Measurements from ENCODE around the gene NDUFV3. TPM values are rescaled to one million over a fixed set of nuclear protein-coding genes. Genes with fewer than 3 reads are reported as not detected.
"Not testable (repeated sequence)": the region's sequence is repeated elsewhere in the genome, so short reads cannot be mapped to it uniquely, and the experiment has no call there.

The NDUFV3 gene
- polyA plus RNA-seq, 3 donors: 36.9 to 39.7 (median 39.6) TPM

DNA sequence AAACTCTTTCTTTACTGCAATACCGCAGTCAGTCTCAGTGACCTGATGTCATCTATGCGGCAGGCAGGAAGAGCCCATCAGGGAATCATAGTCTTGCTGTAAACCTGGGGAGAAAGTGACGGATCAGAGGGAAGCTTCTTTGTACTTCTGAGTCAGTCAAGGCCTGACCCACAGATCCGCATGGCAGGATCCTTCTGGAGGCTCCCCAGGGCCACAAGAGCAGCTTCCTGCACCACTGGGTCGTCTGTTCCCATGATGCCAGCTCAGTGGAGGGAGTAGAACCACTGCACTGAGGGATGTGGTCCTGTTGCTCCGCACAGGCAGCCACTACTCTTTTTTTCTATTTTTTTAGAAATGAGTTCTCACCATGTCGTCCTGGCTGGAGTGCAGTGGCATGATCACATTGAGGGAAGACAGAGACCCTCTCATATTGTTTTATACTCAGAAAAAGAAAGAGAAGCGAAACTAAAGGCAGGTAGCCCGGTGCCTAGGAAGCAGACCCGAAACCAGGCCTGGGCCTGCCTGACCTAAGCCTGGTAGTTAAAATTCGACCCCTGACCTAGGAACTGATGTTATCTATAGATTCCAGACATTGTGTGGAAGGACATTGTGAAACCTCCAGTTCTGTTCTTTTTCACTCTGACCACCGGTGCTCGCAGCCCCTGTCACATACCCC is 38.6 kb downstream of the NDUFV3 start:
- no peak for DNase-seq (ENCODE audit: low read depth in 3 of 3, low spot score in 2 of 3)

DNA sequence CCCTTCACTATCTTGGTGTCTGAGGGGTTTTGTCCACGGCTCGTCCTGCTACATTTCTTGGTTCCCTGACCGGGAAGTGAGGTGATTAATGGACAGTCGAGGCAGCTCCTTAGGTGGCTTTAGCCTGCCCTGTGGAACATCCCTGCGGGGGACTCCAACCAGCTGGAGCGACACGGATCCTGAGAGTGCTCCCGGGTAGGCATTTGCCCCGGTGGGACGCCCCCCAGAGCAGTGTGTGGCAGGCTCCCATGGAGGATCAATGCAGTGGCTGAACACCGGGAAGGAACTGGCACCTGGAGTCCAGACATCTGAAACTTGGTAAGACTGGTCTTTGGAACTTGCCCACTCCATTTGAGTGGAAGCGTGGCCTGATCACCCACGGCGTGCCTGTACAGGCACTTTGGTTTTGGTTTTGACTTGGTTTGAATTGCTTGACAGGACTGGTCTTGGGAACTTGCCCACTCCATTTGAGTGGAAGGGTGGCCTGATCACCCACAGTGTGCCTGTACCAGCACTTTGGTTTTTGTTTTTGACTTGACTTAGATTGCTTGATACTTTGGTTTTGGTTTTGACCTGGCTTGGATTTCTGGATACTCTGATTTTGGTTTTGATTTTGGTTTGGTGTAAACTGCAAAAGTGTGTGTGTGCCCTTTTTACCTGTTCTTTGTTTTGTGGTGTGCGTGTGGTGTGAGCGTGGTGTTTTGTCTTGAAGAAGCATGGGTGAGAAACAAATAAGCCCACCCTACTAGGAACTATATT is 39.4 kb downstream of the NDUFV3 start:
- DNase-seq (ENCODE audit: low read depth in 3 of 3, low spot score in 2 of 3): not testable (repeated sequence)

DNA sequence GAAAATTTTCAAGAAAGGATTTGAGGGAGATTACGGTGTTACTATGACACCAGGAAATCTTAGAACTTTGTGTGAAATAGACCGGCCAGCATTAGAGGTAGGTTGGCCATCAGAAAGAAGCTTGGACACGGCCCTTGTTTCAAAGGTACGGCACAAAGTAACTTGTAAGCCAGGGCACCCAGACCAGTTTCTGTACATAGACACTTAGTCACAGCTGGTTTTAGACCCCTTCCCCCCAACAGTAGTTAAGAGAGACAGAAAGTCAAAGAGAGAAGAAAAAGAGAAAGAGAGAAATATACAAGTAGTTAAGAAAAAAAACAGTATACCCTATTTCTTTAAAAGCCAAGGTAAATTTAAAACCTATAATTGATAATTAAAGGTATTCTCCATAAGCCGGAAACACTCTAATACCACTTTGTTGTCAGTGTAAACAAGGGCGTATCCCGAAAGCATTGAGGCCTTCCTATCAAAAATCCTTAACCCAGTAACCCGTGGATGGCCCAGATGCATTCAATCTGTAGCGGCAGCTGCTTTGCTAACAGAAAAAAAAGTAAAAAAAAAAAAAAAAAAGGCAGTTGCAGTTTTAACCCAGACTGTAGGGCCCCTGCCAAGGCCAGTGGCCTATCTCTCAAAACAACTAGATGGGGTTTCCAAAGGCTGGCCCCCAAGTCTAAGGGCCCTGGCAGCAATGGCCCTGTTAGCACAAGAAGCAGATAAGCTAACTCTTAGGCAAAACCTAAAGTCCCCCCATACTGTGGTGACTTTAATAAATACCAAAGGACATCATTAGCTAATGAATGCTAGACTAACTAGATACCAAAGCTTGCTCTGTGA is 40.2 kb downstream of the NDUFV3 start:
- not testable (repeated sequence) for DNase-seq (ENCODE audit: low read depth in 3 of 3, low spot score in 2 of 3)

GRCh38 chr21:42933973-42934372 is 40.9 kb downstream of the NDUFV3 start:
- DNase-seq (ENCODE audit: low read depth in 3 of 3, low spot score in 2 of 3): not testable (repeated sequence)

GRCh38 chr21:42936360-42936759 is 43.3 kb downstream of the NDUFV3 start:
- DNase-seq (ENCODE audit: low read depth in 3 of 3, low spot score in 2 of 3): not testable (repeated sequence)

- not testable (repeated sequence) for DNase-seq (ENCODE audit: low read depth in 3 of 3, low spot score in 2 of 3)
These were observed 44.2 kb downstream of the NDUFV3 start for GRCh38 chr21:42937034-42937940.

GRCh38 chr21:42937960-42938605 is 45.0 kb downstream of the NDUFV3 start:
- no peak for DNase-seq (ENCODE audit: low read depth in 3 of 3, low spot score in 2 of 3)

GRCh38 chr21:42938606-42938995 is 45.5 kb downstream of the NDUFV3 start:
- not testable (repeated sequence) for DNase-seq (ENCODE audit: low read depth in 3 of 3, low spot score in 2 of 3)

GRCh38 chr21:42939582-42940413 is 46.7 kb downstream of the NDUFV3 start:
- peak; percentile 36 to 71 (median 67) for DNase-seq (ENCODE audit: low read depth in 3 of 3, low spot score in 2 of 3)

DNA sequence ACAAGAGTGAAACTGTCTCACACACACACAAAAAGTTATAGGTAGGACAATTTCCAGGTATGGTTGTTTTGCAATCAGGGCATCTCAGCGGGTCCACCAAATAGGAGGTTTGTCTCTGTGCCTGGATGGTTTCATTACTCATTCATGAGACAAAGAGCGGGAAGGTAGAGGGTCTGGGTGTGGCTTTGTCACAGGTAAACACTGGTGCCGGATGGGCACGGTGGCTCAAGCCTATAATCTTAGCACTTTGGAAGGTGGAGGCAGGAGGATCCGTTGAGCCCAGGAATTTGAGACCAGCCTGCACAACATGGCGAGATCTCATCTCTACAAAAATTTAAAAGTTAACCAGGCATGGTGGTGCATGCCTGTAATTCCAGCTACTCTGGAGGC is 48.6 kb downstream of the NDUFV3 start:
- no peak for DNase-seq (ENCODE audit: low read depth in 3 of 3, low spot score in 2 of 3)

GRCh38 chr21:42942244-42942643 is 49.1 kb downstream of the NDUFV3 start:
- no peak for DNase-seq (ENCODE audit: low read depth in 3 of 3, low spot score in 2 of 3)

DNA sequence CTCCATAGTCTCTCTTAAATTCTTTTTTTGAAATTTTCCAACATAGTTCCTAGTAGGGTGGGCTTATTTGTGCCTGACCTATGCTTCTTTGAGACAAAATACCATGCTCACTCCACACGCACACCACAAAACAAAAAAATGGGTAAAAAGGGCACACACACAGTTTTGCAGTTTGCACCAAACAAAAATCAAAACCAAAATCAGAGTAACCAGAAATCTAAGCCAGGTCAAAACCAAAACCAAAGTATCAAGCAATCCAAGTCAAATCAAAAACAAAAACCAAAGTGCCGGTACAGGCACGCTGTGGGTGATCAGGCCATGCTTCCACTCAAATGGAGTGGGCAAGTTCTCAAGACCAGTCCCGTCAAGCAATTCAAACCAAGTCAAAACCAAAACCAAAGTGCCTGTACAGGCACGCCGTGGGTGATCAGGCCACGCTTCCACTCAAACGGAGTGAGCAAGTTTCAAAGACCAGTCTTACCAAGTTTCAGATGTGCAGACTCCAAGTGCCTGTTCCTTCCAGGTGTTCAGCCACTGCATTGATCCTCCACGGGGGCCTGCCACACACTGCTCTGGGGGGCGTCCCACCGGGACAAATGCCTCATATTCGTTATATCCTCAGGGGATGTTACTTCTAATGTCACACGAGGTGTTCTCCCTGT is 56.1 kb downstream of the NDUFV3 start:
- not testable (repeated sequence) for DNase-seq (ENCODE audit: low read depth in 3 of 3, low spot score in 2 of 3)

GRCh38 chr21:42951193-42951592 is 58.1 kb downstream of the NDUFV3 start:
- not testable (repeated sequence) for DNase-seq (ENCODE audit: low read depth in 3 of 3, low spot score in 2 of 3)

DNA sequence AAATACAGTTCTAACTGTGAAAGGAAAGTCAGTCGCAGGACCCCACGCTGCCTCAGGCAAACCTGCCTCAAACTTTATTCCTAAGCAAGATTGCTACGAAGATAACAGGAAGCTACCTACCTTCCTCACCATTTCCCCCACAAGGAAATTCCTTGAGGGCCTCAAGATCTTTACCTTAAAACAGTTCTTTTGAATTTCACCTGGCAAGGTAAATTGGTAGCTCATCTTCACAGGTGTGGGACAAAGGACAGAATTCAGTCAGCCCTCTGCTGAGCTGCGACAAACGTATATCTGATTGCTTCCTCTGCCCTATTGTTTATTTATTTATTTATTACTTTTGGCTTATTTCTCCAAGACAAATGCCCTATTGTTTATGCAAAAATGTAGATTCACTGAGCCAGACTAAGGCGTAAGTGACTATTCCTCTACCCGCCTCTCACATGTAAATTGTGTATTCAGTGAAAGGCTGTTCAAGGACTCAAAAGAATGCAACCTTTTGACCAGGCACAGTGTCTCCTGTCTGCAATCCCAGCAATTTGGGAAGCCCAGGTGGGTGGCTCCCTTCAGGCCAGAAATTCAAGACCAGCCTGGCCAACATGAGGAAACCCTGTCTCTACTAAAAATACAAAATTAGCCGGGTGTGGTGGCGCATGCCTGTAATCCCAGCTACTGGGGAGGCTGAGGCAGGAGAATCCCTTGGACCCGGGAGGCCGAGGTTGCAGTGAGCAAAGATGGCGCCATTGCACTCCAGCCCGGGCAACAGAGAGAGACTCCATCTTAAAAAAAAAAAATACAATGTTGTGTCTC is 63.9 kb downstream of the NDUFV3 start:
- DNase-seq (ENCODE audit: low read depth in 3 of 3, low spot score in 2 of 3): no peak

GRCh38 chr21:42958122-42958521 is 65.0 kb downstream of the NDUFV3 start:
- DNase-seq (ENCODE audit: low read depth in 3 of 3, low spot score in 2 of 3): not testable (repeated sequence)

- DNase-seq (ENCODE audit: low read depth in 3 of 3, low spot score in 2 of 3): no peak
These were observed 66.6 kb downstream of the NDUFV3 start for GRCh38 chr21:42959728-42960127.

DNA sequence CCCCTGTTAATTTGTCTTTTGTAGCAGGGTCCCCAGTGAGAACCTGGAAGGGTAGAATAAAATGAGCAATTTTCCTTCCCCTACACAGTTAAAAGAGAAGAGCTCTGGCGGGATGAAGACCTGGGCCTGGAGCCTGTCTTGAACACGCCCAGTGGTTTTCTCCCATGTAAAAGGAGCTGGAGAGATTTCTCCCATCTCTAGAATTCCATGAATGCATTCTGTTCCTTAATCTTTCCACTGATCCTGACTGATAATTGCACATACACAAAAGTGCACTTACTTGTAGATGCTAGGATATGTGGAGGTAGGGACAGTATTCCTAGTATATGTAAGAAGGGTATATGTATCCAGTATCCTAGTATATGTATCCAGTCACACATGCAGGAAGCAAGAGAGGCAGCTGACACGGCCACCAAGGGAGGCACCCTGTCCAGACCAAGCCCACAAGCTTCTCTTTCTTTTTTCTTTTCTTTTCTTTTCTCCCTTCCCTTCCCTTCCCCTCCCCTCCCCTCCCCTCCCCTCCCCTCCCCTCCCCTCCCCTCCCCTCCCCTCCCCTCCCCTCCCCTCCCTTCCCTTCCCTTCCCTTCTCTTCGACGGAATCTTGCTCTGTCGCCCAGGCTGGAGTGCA is 69.4 kb downstream of the NDUFV3 start:
- no peak for DNase-seq (ENCODE audit: low read depth in 3 of 3, low spot score in 2 of 3)

Measured in right renal cortex interstitium (tissue), 3 donors.